MG63 (cell line): Measurements from ENCODE around the gene WFDC2. TPM values are rescaled to one million over a fixed set of nuclear protein-coding genes. Genes with fewer than 3 reads are reported as not detected.

Source experiments
- DNase-seq: peaks from one replicate; pipeline ENCODE4 v3.0.0-alpha.2; 2020
- H3K27me3 ChIP-seq: fragments of 250-450 bp; sonication (Bioruptor Pico); 2 replicates; pipeline ENCODE4 v1.5.1; 2020; ENCODE audit warnings: mild to moderate bottlenecking, moderate library complexity
- H3K36me3 ChIP-seq: fragments of 250-450 bp; sonication (Bioruptor Pico); 2 replicates; pipeline ENCODE4 v1.5.1; 2020; ENCODE audit warnings: mild to moderate bottlenecking, moderate library complexity
- H3K4me3 ChIP-seq: fragments of 250-450 bp; sonication (Bioruptor Pico); 2 replicates; pipeline ENCODE4 v1.5.1; 2020; ENCODE audit warnings: mild to moderate bottlenecking, moderate library complexity
- H3K9me3 ChIP-seq: fragments of 250-450 bp; sonication (Bioruptor Pico); 2 replicates; pipeline ENCODE4 v1.5.1; 2020; ENCODE audit warnings: mild to moderate bottlenecking, moderate library complexity
- total RNA-seq: library from RNA; depleted of rRNA; stranded (reverse); fragments of >200 nt; shearing (Covaris generic); gene quantifications from 2 replicates; pipeline ENCODE4 v1.2.3, GENCODE V29; 2014; ENCODE audit warnings: low replicate concordance

Gene WFDC2
- total RNA-seq, 1 experiment from 2014 or later, result not detected

- peak; percentile 43 for DNase-seq
- Histone ChIP-seq H3K36me3 (no peaks in the 10 kb centered on the region), H3K9me3 (no peaks in the 10 kb centered on the region), H3K27me3 (no peaks in the 10 kb centered on the region), H3K4me3 (no peak overlapping the region)
Observed at GRCh38 chr20:45445805-45446562, 23.6 kb upstream of the WFDC2 start.

- no peaks in the 10 kb centered on the region for H3K9me3 ChIP-seq
- no peaks in the 10 kb centered on the region for H3K27me3 ChIP-seq
- no peak for DNase-seq
- no peaks in the 10 kb centered on the region for H3K36me3 ChIP-seq
- H3K4me3 ChIP-seq, result no peak overlapping the region
Observed at GRCh38 chr20:45448270-45448669, 21.3 kb upstream of the WFDC2 start.

- no peak for DNase-seq
- no peak overlapping the region for H3K4me3 ChIP-seq
- no peaks in the 10 kb centered on the region for H3K36me3 ChIP-seq
- no peaks in the 10 kb centered on the region for H3K27me3 ChIP-seq
- no peaks in the 10 kb centered on the region for H3K9me3 ChIP-seq
Observed at GRCh38 chr20:45449528-45449927, 20.0 kb upstream of the WFDC2 start.

DNA sequence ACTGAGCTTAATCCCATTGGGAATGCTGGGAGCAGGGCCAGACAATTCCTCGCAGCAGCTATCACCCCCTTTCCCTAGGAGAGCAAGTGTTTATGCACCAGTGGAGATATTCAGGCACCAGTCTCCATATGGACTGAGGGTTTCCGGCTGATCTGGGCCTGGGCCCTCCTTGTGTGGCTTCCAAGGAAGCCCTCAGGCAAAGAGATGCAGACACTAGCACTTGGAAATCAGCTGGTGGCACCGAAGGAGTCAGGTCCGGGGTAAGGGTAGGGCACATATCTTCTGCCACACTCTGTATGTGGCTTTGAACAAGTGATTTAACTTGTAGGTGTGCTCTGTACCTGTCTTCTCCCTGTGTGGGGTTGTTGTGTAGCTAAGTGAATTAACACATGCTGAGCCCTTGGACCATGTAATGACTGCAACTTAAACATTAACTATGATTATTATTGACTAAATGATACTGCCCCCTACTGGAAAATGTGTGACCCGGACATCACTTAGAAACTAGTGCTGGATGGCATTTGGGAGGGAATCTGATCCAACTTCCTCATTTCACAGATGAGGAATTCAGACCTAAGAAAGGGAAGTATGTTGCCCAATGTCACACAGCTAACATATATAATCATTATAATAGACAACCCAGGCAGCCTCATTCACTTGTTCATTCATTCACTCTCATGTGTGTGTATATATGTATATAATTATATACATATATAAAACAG lies 19.3 kb upstream of the WFDC2 start:
- H3K36me3 ChIP-seq, result no peaks in the 10 kb centered on the region
- DNase-seq, result no peak
- no peaks in the 10 kb centered on the region for H3K9me3 ChIP-seq
- H3K4me3 ChIP-seq, result no peak overlapping the region
- no peaks in the 10 kb centered on the region for H3K27me3 ChIP-seq

GRCh38 chr20:45452238-45452637 lies 17.3 kb upstream of the WFDC2 start:
- Histone ChIP-seq H3K4me3 (no peak overlapping the region), H3K9me3 (no peaks in the 10 kb centered on the region), H3K27me3 (no peaks in the 10 kb centered on the region), H3K36me3 (no peaks in the 10 kb centered on the region)
- DNase-seq, result no peak

DNA sequence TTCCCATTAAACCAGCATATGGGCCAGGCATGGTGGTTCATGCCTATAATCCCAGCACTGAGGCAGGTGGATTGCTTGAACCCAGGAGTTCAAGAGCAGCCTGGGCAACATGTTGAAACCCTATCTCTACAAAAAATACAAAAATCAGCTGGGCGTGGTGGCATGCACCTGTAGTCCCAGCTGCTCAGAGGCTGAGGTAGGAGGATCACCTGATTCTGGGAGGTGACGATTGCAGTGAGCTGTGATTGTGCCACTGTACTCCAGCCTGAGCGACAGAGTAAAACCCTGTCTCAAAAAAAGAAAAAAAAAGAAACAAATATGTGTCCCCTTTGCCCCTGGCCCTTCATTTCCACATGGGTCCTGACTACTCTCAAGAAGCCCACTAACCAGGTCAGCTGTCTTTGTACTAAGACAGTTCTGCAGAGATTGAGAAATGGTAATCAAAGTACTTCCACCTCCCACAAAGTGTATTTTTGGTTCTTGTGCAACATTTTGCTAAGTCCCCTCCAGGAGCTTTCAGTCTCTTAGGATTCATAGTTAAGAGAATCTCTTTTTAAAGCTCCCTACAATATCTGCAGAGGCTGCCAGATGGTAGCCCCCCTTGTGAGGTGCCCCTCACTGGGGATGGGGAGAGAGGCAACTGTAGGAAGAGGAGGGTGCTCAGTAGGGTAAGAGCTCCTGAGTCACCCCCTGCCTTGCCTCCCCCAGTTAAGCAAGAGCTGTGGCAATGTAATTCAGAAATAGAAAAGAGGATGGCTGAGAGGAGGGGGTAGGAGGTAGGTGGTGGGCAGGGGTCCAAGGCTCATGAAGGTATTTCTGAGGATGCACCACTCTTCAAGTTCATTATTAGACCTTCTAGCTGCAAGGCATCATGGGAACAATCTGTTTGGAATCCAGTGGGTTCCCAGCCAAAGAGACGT lies 16.5 kb upstream of the WFDC2 start:
- no peak for DNase-seq

GRCh38 chr20:45456632-45457031 lies 12.9 kb upstream of the WFDC2 start:
- no peaks in the 10 kb centered on the region for H3K9me3 ChIP-seq

More for the DNA sequence above, 16.5 kb upstream of the WFDC2 start:
- H3K9me3 ChIP-seq, result no peaks in the 10 kb centered on the region
- no peak overlapping the region for H3K4me3 ChIP-seq
- no peaks in the 10 kb centered on the region for H3K27me3 ChIP-seq
- H3K36me3 ChIP-seq, result no peaks in the 10 kb centered on the region

DNA sequence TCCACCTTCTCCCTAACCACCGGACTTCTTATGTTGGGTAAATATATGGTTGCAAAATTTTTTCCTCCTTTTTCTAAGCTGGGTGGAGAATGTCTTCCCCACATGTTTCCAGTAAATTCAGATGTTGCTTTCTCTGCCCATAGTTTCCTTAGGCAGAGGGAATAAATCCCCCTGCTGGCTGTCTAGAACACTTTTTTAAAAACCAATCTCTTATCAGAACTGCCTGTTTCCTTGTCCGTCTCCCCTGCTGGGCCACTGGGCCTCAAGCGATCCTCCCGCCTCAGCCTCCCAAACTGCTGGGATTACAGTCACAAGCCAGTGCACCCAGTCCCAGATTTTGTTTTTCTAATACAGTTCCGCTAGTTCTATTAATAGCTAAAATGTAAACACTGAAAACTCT lies 9.9 kb upstream of the WFDC2 start:
- no peaks in the 10 kb centered on the region for H3K9me3 ChIP-seq
- no peak for DNase-seq
- no peak overlapping the region for H3K4me3 ChIP-seq
- no peaks in the 10 kb centered on the region for H3K36me3 ChIP-seq
- H3K27me3 ChIP-seq, result peaks cover 29% of the 10 kb centered on the region

More at GRCh38 chr20:45456632-45457031, 12.9 kb upstream of the WFDC2 start:
- no peak overlapping the region for H3K4me3 ChIP-seq
- peaks cover 6% of the 10 kb centered on the region for H3K27me3 ChIP-seq
- DNase-seq, result no peak
- H3K36me3 ChIP-seq, result no peaks in the 10 kb centered on the region

- no peak overlapping the region for H3K4me3 ChIP-seq
- peaks cover 37% of the 10 kb centered on the region for H3K27me3 ChIP-seq
- H3K9me3 ChIP-seq, result no peaks in the 10 kb centered on the region
- DNase-seq, result no peak
- H3K36me3 ChIP-seq, result no peaks in the 10 kb centered on the region
Observed at GRCh38 chr20:45461225-45461624, 8.3 kb upstream of the WFDC2 start.

GRCh38 chr20:45462711-45463509 lies 6.6 kb upstream of the WFDC2 start:
- DNase-seq, result no peak
- no peaks in the 10 kb centered on the region for H3K9me3 ChIP-seq
- H3K4me3 ChIP-seq, result no peak overlapping the region
- no peaks in the 10 kb centered on the region for H3K36me3 ChIP-seq
- peaks cover 40% of the 10 kb centered on the region for H3K27me3 ChIP-seq

DNA sequence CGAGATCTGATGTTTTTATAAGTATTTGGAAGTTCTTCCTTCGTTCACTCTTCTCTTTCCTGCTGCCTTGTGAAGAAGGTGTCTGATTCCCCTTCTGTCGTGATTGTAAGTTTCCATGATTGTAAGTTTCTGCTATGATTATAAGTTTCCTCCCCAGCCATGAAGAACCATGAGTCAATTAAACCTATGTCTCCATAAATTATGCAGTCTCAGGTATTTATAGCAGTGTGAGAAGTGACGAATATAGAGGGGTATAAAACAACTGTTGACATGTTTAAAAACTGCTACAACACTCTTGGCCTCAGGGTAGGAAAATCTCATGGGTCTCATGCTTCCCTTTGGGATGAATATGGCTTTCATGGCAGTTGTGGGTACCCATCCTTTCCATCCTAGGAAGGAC lies 5.8 kb upstream of the WFDC2 start:
- no peak for DNase-seq
- H3K27me3 ChIP-seq, result peaks cover 40% of the 10 kb centered on the region
- no peaks in the 10 kb centered on the region for H3K36me3 ChIP-seq
- no peaks in the 10 kb centered on the region for H3K9me3 ChIP-seq
- H3K4me3 ChIP-seq, result no peak overlapping the region

- no peak for DNase-seq
- H3K4me3 ChIP-seq, result no peak overlapping the region
- no peaks in the 10 kb centered on the region for H3K36me3 ChIP-seq
- peaks cover 39% of the 10 kb centered on the region for H3K27me3 ChIP-seq
- H3K9me3 ChIP-seq, result no peaks in the 10 kb centered on the region
Observed at GRCh38 chr20:45465491-45466266, 3.9 kb upstream of the WFDC2 start.

DNA sequence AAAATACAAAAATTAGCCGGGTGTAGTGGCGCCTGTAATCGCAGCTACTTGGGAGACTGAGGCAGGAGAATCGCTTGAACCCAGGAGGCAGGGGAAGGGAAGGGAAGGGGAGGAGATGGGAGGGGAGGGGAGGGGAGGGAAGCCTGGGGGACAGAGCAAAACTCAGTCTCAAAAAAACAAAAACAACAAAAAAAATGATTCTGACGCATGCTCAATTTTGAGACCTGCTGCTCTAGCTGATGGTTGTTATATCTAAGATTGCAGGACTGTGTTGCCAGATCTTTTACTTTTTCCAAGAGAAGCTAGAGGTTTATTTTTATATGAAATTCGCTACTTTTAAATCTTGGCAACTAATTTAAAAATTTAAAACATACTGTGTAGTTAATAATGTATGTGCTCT lies 2.4 kb upstream of the WFDC2 start:
- no peaks in the 10 kb centered on the region for H3K9me3 ChIP-seq
- no peak overlapping the region for H3K4me3 ChIP-seq
- no peaks in the 10 kb centered on the region for H3K36me3 ChIP-seq
- peaks cover 52% of the 10 kb centered on the region for H3K27me3 ChIP-seq
- DNase-seq, result no peak

DNA sequence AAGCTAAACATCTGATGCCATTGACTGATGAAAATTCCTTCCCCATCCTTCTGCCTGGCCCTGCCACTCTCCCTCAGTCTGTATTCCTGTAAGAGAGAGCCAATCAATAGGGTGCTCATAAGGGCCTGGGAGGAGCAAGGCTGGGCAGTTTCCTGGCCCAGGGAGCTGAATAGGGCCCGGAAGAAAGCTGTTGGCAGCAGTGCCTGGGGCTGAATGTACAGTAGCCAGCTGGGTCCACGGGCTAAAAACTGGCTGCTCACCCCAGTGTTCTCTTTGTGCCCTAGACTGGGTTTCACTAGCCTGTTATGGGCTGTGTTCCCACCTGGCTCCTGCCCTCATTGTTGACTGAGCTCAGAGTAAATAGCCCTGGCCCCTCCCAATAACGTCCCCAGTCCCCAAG lies 1.7 kb upstream of the WFDC2 start:
- Histone ChIP-seq H3K27me3 (peaks cover 52% of the 10 kb centered on the region), H3K36me3 (no peaks in the 10 kb centered on the region), H3K9me3 (peaks cover 1% of the 10 kb centered on the region; the same call in 1 of the 2 replicates), H3K4me3 (no peak overlapping the region)
- peak; percentile 47 for DNase-seq

GRCh38 chr20:45470262-45470931 lies 844 bp downstream of the WFDC2 start:
- peaks cover 52% of the 10 kb centered on the region for H3K27me3 ChIP-seq
- peak; percentile 30 for DNase-seq
- H3K36me3 ChIP-seq, result no peaks in the 10 kb centered on the region
- H3K9me3 ChIP-seq, result peaks cover 4% of the 10 kb centered on the region; the same call in 1 of the 2 replicates
- peak overlapping the region; percentile 20 for H3K4me3 ChIP-seq
